DMS53 (cell line): ENCODE data around the gene SLC6A12.
A peak's percentile ranks its signal among the peaks of the same experiment; 100 is the strongest.
"Not testable (repeated sequence)": the region's sequence is repeated elsewhere in the genome, so short reads cannot be mapped to it uniquely, and the experiment has no call there.

Experiments used
- DNase-seq: peaks from one replicate; lab custom pipeline; 2025; lab: John Stamatoyannopoulos, UW

Gene SLC6A12

GRCh38 chr12:197347-197746 lies 16.6 kb downstream of the SLC6A12 start:
- DNase-seq, result no peak

- no peak for DNase-seq
Measured at GRCh38 chr12:196436-196835, 17.5 kb downstream of the SLC6A12 start.

- no peak for DNase-seq
Measured at GRCh38 chr12:195951-196350, 18.0 kb downstream of the SLC6A12 start.

- DNase-seq, result no peak
Measured at GRCh38 chr12:195156-195555, 18.8 kb downstream of the SLC6A12 start.

GRCh38 chr12:194276-194675 lies 19.7 kb downstream of the SLC6A12 start:
- no peak for DNase-seq

- peak; percentile 39 for DNase-seq
Measured at GRCh38 chr12:193261-193660, 20.7 kb downstream of the SLC6A12 start.

- DNase-seq, result no peak
Measured at GRCh38 chr12:191541-191940, 22.4 kb downstream of the SLC6A12 start.

GRCh38 chr12:190881-191280 lies 23.1 kb downstream of the SLC6A12 start:
- DNase-seq, result no peak

- no peak for DNase-seq
Measured at GRCh38 chr12:189622-189962, 24.4 kb downstream of the SLC6A12 start.

- DNase-seq, result peak; percentile 96
Measured at GRCh38 chr12:188910-189621, 24.9 kb downstream of the SLC6A12 start.

- not testable (repeated sequence) for DNase-seq
Measured at GRCh38 chr12:187986-188909, 25.7 kb downstream of the SLC6A12 start.

- no peak for DNase-seq
Measured at GRCh38 chr12:186006-186625, 27.8 kb downstream of the SLC6A12 start.

GRCh38 chr12:185576-185955 lies 28.4 kb downstream of the SLC6A12 start:
- DNase-seq, result peak; percentile 35

GRCh38 chr12:184811-185575 lies 29.0 kb downstream of the SLC6A12 start:
- no peak for DNase-seq

GRCh38 chr12:182381-182892 lies 31.5 kb downstream of the SLC6A12 start:
- no peak for DNase-seq

- no peak for DNase-seq
Measured at GRCh38 chr12:181921-182320, 32.0 kb downstream of the SLC6A12 start.

- DNase-seq, result peak; percentile 48
Measured at GRCh38 chr12:180445-180844, 33.5 kb downstream of the SLC6A12 start.

- DNase-seq, result no peak
Measured at GRCh38 chr12:179885-180284, 34.1 kb downstream of the SLC6A12 start.

- peak; percentile 43 for DNase-seq
Measured at GRCh38 chr12:179131-179884, 34.6 kb downstream of the SLC6A12 start.

GRCh38 chr12:178829-179109 lies 35.2 kb downstream of the SLC6A12 start:
- DNase-seq, result no peak
